Right lung (tissue), 5 donors: ENCODE data around the gene CPNE5. TPM values are rescaled to one million over a fixed set of nuclear protein-coding genes. Genes with fewer than 3 reads are reported as not detected.
A peak's percentile ranks its signal among the peaks of the same experiment; 100 is the strongest.

Experiments used
- DNase-seq, 2 donors: peaks; one replicate each; pipeline ENCODE4 v3.0.0-alpha.2; 2013
- polyA plus RNA-seq, 5 donors: library from polyadenylated mRNA; unstranded; fragments of 120-200 nt; gene quantifications; one replicate each; pipeline versions ENCODE4 v1.2.1 to v1.2.3, GENCODE V29; 2013; ENCODE audit warnings: inconsistent platforms in 1 of 5, low replicate concordance in 1 of 5; ENCODE audit not compliant: insufficient read length in 5 of 5, insufficient read depth in 1 of 5

CPNE5 gene
- polyA plus RNA-seq, 5 donors = 5.4 to 7.9 (median 6.8) TPM

DNA sequence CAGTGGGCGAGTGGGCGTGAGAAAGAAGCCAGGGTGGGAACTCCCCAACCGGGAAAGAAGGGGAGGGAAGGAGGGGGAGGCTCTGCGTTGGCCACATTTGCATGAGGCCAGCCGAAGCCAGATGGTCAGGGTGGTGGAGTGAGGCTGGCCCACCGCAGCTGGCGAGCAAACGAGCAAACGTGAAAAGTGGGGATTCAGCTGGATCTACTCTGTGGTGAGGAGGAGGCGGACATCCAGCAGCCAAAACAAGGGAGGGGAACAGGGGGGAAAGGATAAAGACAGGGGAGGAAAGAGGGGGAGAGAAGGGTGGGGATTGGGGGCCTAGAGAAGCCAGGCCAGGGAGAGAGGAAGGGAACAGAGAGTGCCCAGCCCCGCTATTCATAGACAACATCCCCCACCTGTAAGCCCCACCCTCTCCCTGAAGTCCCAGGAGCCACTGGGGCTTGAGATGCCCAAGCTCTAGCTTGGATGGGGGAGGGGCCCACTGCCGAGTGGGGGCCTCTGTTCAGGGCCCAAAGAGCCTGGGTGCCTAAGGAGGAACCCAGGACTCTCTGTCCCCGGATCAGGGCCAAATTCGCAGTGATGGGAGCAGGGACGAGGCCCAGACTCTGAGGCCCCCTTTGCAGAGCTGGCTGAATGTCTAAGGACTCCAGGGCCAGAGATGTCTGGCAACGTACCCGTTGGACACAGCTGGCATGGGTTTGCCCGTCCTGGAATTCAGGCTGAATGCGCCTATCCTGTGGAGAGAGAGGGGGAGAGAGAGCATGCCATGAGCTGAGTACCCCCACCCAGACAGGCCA lies 45.1 kb downstream of the CPNE5 start:
- DNase-seq = peak in 1 of 2 donors; percentile 29

GRCh38 chr6:36793296-36793912 lies 45.8 kb downstream of the CPNE5 start:
- no peak for DNase-seq

- DNase-seq = no peak
Observed at GRCh38 chr6:36791521-36792135, 47.6 kb downstream of the CPNE5 start.

GRCh38 chr6:36791085-36791484 lies 48.2 kb downstream of the CPNE5 start:
- no peak for DNase-seq

DNA sequence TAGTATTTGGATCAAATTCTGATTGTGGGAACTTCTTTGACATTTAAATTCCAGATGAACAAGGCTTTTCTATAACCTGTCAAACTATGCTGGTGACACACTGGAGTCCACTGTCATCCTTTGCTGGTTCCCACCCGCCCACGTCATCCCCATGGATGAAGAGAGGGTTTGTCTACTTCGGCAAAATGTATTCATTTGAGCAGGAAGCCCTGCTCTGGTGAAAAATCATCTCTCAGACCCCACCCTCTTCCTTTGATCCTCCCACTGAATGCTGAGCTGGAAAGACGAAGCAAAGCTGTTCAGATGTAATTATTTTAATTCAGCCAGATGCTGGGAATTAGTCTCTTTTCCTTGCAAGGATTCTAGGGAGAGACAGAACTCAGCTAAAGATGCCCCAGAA lies 50.5 kb downstream of the CPNE5 start:
- no peak for DNase-seq

DNA sequence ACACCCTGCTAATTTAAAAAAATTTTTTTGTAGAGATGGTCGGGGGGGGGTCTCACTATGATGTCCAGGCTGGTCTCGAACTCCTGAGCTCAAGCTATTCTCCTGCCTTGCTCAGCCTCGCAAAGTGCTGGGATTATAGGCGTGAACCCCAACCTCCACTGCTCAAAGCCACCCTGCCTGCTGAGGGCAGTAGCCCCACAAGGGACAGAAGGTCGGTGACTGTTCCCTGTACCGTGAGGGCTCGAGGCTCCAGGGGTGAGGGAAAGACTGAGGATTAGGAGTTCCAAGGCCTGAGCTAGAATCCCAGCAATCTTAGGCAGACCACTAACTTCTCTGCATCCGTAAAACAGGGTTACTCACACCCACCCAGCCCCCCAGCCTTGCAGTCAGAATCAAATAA lies 51.1 kb downstream of the CPNE5 start:
- DNase-seq = no peak

GRCh38 chr6:36787210-36787609 lies 52.0 kb downstream of the CPNE5 start:
- DNase-seq = no peak

DNA sequence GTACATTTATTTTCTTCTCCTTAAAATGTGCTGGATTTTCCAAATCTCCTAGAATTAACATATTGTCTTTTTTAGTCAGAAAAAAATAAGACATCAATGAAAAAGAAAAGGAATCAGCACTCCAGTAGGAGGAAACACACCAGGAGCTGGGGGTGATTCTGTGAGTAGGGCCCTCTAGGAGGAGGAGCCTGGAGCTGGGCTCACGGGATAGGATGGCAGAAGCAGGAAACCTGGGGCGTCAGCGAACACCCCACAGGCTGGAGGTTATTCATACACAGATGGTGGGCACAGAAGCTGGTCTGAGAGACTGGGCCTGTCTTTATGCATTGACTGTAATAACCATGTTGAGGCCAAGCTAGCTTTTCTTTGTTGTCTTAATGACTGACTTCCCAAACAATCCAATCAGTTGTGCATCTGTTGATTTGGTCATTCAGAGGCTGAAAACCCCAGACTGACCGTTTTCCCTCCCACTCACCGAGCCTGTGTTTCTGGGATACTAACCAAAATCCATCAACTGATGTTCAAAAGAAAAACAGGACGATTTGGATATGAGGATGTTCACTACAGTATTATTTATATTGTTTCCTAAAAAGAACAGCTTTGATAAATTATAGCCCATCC lies 53.1 kb downstream of the CPNE5 start:
- DNase-seq = no peak

- DNase-seq = no peak
Observed at GRCh38 chr6:36784376-36784636, 54.9 kb downstream of the CPNE5 start.

DNA sequence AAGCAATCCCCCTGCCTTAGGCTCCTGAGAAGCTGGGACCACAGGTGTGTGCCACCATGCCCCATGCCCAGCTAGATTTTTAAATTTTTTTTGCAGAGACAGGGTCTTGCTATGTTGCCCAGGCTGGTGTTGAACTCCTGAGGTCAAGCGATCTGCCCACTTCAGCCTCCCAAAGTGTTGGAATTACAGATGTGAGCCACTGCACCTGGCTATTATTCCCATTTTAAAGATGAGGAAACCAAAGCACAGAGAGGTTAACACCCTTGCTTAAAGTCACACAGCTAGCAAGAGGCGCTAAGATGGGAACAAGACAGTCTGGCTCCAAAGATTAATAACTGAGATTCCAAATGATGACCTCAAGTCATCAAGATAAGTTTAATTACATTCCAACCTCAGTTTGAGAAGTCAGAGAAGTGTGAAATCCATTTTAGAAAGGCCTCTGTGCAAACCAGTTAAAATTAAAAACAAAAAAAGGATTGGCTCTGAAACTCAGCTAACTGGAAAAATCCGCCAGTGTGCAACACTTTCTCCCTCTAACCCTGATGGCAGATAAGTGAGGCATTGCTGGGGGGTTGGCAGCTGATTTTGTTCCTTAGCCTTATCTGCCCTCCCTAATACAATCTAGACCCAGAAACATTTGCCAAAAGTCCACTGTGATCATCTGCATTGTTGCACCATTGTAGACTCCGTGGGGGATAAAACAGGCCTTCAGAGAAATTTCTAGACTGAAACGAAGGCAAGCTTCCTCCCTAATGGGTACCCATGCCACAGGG lies 55.5 kb downstream of the CPNE5 start:
- no peak for DNase-seq

- DNase-seq = no peak
Observed at GRCh38 chr6:36781669-36782068, 57.6 kb downstream of the CPNE5 start.

- DNase-seq = no peak
Observed at GRCh38 chr6:36780442-36781177, 58.6 kb downstream of the CPNE5 start.

GRCh38 chr6:36779227-36779626 lies 60.0 kb downstream of the CPNE5 start:
- no peak for DNase-seq

DNA sequence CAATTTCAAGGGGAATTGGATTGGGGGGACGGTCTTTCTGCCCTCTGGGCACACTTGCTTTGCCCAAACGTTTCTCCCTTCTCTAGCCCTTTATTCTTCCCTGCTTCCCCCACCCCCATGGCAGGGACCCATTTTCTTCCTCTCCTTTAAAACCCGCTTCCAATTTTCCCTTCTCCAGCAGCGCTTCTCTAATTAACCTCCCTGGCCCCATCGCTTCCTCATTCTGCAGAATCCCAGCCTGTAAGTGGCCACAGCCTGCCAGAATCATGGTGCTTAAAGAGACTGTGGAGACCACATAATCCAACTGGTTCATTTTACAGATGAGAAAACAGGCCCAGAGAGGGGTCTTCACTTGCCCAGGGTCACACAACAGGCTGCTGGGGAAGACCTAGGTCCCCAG lies 61.4 kb downstream of the CPNE5 start:
- DNase-seq = no peak

DNA sequence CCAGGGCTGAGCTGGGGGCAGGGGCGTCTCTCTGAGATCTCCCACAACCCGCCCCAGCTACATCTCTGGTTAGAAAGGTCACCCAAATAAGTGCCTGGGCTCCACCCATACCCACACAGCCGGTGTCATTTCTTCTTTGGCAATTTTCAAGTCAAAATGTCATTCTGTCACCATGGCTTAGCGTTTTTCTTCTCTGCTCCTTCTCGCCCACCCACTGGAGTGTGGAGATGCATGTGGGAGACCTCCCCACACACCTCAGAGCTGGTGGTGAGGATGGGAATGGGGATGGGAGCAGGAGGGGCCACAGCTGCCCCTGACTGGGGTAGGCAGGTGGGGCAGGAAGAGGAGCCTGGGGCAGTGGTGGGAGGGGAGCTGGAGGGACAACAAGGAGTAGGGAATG lies 63.1 kb downstream of the CPNE5 start:
- no peak for DNase-seq

DNA sequence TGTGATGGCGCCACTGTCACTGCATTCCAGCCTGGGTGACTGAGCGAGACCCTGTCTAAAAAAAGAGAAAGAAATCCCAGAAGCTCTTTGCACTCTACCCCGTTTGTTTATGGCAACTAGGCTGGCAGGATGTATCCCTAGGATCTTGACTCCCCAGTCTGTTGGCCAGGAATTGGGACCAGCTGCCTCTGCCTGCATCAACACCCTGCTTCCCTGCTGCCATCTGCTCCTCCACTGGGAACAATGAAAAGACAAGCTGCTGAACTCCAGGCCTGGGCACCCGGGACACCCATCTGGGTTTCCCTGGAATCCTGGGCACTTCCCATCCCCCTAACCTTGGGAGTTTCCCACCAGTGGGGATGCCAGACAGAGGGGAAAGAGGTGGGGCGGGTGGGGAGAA lies 64.9 kb downstream of the CPNE5 start:
- DNase-seq = no peak

GRCh38 chr6:36772397-36772796 lies 66.8 kb downstream of the CPNE5 start:
- no peak for DNase-seq

- no peak for DNase-seq
Observed at GRCh38 chr6:36771145-36771544, 68.1 kb downstream of the CPNE5 start.

DNA sequence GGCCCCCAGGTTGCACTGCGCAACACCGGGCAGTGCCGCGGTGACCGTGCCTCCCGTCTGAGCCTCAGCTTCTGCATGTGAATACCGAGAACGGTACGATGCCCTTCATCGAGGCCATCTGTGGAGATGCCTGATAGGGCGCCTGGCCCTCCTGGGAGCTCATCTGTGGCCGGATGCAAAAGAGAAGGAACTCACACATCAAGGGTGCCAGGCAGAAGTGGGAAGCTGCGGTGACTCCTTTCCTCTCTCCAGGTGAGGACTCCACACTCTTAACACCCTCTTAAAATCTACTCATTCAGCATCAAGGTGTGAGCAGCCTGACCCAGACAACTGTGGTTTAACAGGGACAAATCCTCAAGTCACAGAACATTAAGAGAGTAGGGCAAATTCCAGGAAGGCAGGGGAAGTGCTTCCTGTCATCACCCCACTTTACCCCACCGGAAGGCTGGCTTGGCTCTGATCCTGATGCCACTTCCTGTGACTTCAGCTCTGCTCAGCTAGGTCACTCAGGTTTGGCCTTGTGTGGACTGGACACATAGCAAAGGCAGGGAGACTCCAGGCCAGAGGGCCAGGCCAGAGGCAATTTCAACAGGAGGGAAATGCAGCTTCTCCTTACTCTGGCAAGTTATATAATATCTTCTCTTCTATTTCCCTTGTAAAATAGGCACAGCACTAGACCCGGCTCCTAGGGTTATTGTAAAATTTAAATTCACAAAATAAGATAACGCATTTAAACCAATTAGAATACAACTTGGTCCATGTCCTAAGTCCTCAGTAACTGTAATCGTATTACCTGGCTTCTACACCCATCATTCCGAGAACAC lies 69.4 kb downstream of the CPNE5 start:
- DNase-seq = no peak

GRCh38 chr6:36769183-36769675 lies 70.0 kb downstream of the CPNE5 start:
- DNase-seq = no peak
